ENCODE data around the gene FADD. TPM values are rescaled to one million over a fixed set of nuclear protein-coding genes. Genes with fewer than 3 reads are reported as not detected.

Gene FADD
- polyA plus RNA-seq, 1 donor (not counting 4 experiments of a cell fraction or from before 2014, with no cell fraction given) = 33.7 TPM

- Histone ChIP-seq H3K27me3 (ENCODE audit: control insufficient read depth, extremely low read depth, insufficient read depth, low read length) (no peaks in the 10 kb centered on the region), H3K27ac (ENCODE audit: control insufficient read depth, insufficient read depth, low read length) (peak overlapping the region; percentile 81), H3K9me3 (ENCODE audit: control insufficient read depth, low read depth, low read length) (no peaks in the 10 kb centered on the region), H3K36me3 (ENCODE audit: control insufficient read depth in 2 of 2, extremely low read depth in 1 of 2, insufficient read depth in 2 of 2, low read length in 2 of 2) (peaks cover 0 to 7% of the 10 kb centered on the region in 2 experiments), H3K9me1 (ENCODE audit: control insufficient read depth, extremely low read depth, insufficient read depth, low read length) (no peaks in the 10 kb centered on the region), H3K4me2 (ENCODE audit: control insufficient read depth, extremely low read depth, insufficient read depth, low read depth, low read length) (no peak overlapping the region), H2AFZ (ENCODE audit: control insufficient read depth, low read length) (no peak overlapping the region), H3K9ac (ENCODE audit: control insufficient read depth, extremely low read depth, insufficient read depth, low read length) (peak overlapping the region; percentile 38), H4K20me1 (ENCODE audit: control insufficient read depth, extremely low read depth, insufficient read depth, low read length) (no peaks in the 10 kb centered on the region), H3K4me3 (ENCODE audit: control insufficient read depth in 2 of 3, extremely low read depth in 1 of 3, insufficient read depth in 2 of 3, low read depth in 1 of 3, low read length in 3 of 3) (no peak overlapping the region), H3K4me1 (ENCODE audit: control insufficient read depth, extremely low read depth, insufficient read depth, low read length) (peaks cover 45% of the 10 kb centered on the region), H3K79me2 (ENCODE audit: control insufficient read depth, insufficient read depth, low read length) (no peaks in the 10 kb centered on the region)
- dilution Hi-C loops (cut with MboI; ENCODE audit: extremely low pct_ligation_motif_present, low sequenced_read_pairs) = no loop called here
- TF ChIP-seq EZH2 (IDR thresholded peaks at IDR 0.05; ENCODE audit: low read length) (no peak), CTCF (optimal IDR thresholded peaks at IDR 0.05 in 1 of 3, IDR thresholded peaks at IDR 0.05 in 1 of 3, conservative IDR thresholded peaks at IDR 0.05 in 1 of 3; ENCODE audit: extremely low read depth in 1 of 3, insufficient read depth in 2 of 3, low read length in 3 of 3) (no peak)
- DNase-seq (ENCODE audit: low read depth, low spot score) (no peak), FAIRE-seq (no peak)
Observed at GRCh38 chr11:70158757-70159389, 44.2 kb upstream of the FADD start.

- H4K20me1 ChIP-seq (ENCODE audit: control insufficient read depth, extremely low read depth, insufficient read depth, low read length) = no peaks in the 10 kb centered on the region
- peaks cover 45% of the 10 kb centered on the region for H3K4me1 ChIP-seq (ENCODE audit: control insufficient read depth, extremely low read depth, insufficient read depth, low read length)
- no peaks in the 10 kb centered on the region for H3K27me3 ChIP-seq (ENCODE audit: control insufficient read depth, extremely low read depth, insufficient read depth, low read length)
- H3K27ac ChIP-seq (ENCODE audit: control insufficient read depth, insufficient read depth, low read length) = peak overlapping the region; percentile 81
- DNase-seq (ENCODE audit: low read depth, low spot score) = peak; percentile 87
- H3K36me3 ChIP-seq (ENCODE audit: control insufficient read depth in 2 of 2, extremely low read depth in 1 of 2, insufficient read depth in 2 of 2, low read length in 2 of 2) = peaks cover 0 to 8% of the 10 kb centered on the region in 2 experiments
- dilution Hi-C loops (cut with MboI; ENCODE audit: extremely low pct_ligation_motif_present, low sequenced_read_pairs) = no loop called here
- H3K4me2 ChIP-seq (ENCODE audit: control insufficient read depth, extremely low read depth, insufficient read depth, low read depth, low read length) = peak overlapping the region; percentile 74
- FAIRE-seq = peak; percentile 86
- H3K9me1 ChIP-seq (ENCODE audit: control insufficient read depth, extremely low read depth, insufficient read depth, low read length) = no peaks in the 10 kb centered on the region
- peak overlapping the region in 1 of 3 experiments; percentile 11 for H3K4me3 ChIP-seq (ENCODE audit: control insufficient read depth in 2 of 3, extremely low read depth in 1 of 3, insufficient read depth in 2 of 3, low read depth in 1 of 3, low read length in 3 of 3)
- no peak overlapping the region for H2AFZ ChIP-seq (ENCODE audit: control insufficient read depth, low read length)
- peak overlapping the region; percentile 78 for H3K9ac ChIP-seq (ENCODE audit: control insufficient read depth, extremely low read depth, insufficient read depth, low read length)
- H3K79me2 ChIP-seq (ENCODE audit: control insufficient read depth, insufficient read depth, low read length) = no peaks in the 10 kb centered on the region
- H3K9me3 ChIP-seq (ENCODE audit: control insufficient read depth, low read depth, low read length) = no peaks in the 10 kb centered on the region
- TF ChIP-seq CTCF (optimal IDR thresholded peaks at IDR 0.05 in 1 of 3, IDR thresholded peaks at IDR 0.05 in 1 of 3, conservative IDR thresholded peaks at IDR 0.05 in 1 of 3; ENCODE audit: extremely low read depth in 1 of 3, insufficient read depth in 2 of 3, low read length in 3 of 3) (no peak), EZH2 (IDR thresholded peaks at IDR 0.05; ENCODE audit: low read length) (no peak)
Observed at GRCh38 chr11:70159627-70160570, 43.2 kb upstream of the FADD start.

Data from keratinocyte (primary cell).